ENCODE measurements around the gene RHOF. TPM values are rescaled to one million over a fixed set of nuclear protein-coding genes. Genes with fewer than 3 reads are reported as not detected.

Gene RHOF
- polyA plus RNA-seq, 1 of the 3 experiments (the other 2 are of a cell fraction) = 5.0 TPM

- Histone ChIP-seq H3K9ac (no peak overlapping the region), H3K36me3 (replicated peaks in 1 of 2; ENCODE audit: control insufficient read depth in 1 of 2, insufficient read depth in 2 of 2, low read length in 1 of 2) (no peaks in the 10 kb centered on the region), H3F3A (replicated peaks; ENCODE audit: insufficient read depth) (no peaks in the 10 kb centered on the region), H2AFZ (ENCODE audit: low read depth) (no peak overlapping the region), H3K4me1 (ENCODE audit: control insufficient read depth in 1 of 2, insufficient read depth in 2 of 2, low read depth in 1 of 2, low read length in 1 of 2) (no peaks in the 10 kb centered on the region), H3K27me3 (ENCODE audit: insufficient read depth) (no peaks in the 10 kb centered on the region), H3K27ac (ENCODE audit: low read depth in 2 of 2, low read length in 1 of 2) (no peak overlapping the region), H3K79me2 (ENCODE audit: insufficient read depth) (no peaks in the 10 kb centered on the region), H3K4me3 (ENCODE audit: low read depth in 2 of 2, low read length in 1 of 2) (no peak overlapping the region), H3K9me3 (no peaks in the 10 kb centered on the region), H3K9me2 (no peaks in the 10 kb centered on the region), H4K20me1 (ENCODE audit: insufficient read depth) (no peaks in the 10 kb centered on the region), H3K4me2 (no peak overlapping the region)
- ChIA-PET CTCF (no interaction called here), POLR2A (no interaction called here)
- no peak for TF ChIP-seq POLR2AphosphoS5 (IDR thresholded peaks at IDR 0.05; ENCODE audit: low read depth, low read length)
- no peak for TF ChIP-seq USF2 (IDR thresholded peaks at IDR 0.05; ENCODE audit: borderline replicate concordance, low read depth, low read length)
- TF ChIP-seq TCF12 (IDR thresholded peaks at IDR 0.05) = no peak
- TF ChIP-seq ZBTB33 (IDR thresholded peaks at IDR 0.05; ENCODE audit: borderline replicate concordance, low read depth) = no peak
- TF ChIP-seq, protein P1, sequence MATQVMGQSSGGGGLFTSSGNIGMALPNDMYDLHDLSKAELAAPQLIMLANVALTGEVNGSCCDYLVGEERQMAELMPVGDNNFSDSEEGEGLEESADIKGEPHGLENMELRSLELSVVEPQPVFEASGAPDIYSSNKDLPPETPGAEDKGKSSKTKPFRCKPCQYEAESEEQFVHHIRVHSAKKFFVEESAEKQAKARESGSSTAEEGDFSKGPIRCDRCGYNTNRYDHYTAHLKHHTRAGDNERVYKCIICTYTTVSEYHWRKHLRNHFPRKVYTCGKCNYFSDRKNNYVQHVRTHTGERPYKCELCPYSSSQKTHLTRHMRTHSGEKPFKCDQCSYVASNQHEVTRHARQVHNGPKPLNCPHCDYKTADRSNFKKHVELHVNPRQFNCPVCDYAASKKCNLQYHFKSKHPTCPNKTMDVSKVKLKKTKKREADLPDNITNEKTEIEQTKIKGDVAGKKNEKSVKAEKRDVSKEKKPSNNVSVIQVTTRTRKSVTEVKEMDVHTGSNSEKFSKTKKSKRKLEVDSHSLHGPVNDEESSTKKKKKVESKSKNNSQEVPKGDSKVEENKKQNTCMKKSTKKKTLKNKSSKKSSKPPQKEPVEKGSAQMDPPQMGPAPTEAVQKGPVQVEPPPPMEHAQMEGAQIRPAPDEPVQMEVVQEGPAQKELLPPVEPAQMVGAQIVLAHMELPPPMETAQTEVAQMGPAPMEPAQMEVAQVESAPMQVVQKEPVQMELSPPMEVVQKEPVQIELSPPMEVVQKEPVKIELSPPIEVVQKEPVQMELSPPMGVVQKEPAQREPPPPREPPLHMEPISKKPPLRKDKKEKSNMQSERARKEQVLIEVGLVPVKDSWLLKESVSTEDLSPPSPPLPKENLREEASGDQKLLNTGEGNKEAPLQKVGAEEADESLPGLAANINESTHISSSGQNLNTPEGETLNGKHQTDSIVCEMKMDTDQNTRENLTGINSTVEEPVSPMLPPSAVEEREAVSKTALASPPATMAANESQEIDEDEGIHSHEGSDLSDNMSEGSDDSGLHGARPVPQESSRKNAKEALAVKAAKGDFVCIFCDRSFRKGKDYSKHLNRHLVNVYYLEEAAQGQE (IDR thresholded peaks at IDR 0.05; ENCODE audit: low read depth, low read length) = no peak
- no peak for TF ChIP-seq MAX (IDR thresholded peaks at IDR 0.05; ENCODE audit: low read depth)
- TF ChIP-seq, protein P2, sequence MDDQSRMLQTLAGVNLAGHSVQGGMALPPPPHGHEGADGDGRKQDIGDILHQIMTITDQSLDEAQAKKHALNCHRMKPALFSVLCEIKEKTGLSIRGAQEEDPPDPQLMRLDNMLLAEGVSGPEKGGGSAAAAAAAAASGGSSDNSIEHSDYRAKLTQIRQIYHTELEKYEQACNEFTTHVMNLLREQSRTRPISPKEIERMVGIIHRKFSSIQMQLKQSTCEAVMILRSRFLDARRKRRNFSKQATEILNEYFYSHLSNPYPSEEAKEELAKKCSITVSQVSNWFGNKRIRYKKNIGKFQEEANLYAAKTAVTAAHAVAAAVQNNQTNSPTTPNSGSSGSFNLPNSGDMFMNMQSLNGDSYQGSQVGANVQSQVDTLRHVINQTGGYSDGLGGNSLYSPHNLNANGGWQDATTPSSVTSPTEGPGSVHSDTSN (IDR thresholded peaks at IDR 0.05) = no peak
- no peak for TF ChIP-seq NFIC (IDR thresholded peaks at IDR 0.05; ENCODE audit: borderline replicate concordance)
- TF ChIP-seq RFX5 (IDR thresholded peaks at IDR 0.05; ENCODE audit: low read length) = no peak
- no peak for TF ChIP-seq FOXJ3 (CRISPR knock-in tag; IDR thresholded peaks at IDR 0.05)
- TF ChIP-seq IRF3 (IDR thresholded peaks at IDR 0.05; ENCODE audit: low read depth, low read length) = no peak
- TF ChIP-seq CHD2 (IDR thresholded peaks at IDR 0.05; ENCODE audit: low read length, partially characterized antibody) = no peak
- no peak for TF ChIP-seq MEF2A (IDR thresholded peaks at IDR 0.05; ENCODE audit: borderline replicate concordance, low read depth)
- no peak for TF ChIP-seq YY1 (IDR thresholded peaks at IDR 0.05; ENCODE audit: low read depth)
- no peak for TF ChIP-seq SMC3 (IDR thresholded peaks at IDR 0.05; ENCODE audit: low read depth, low read length)
- no peak for TF ChIP-seq FOSL2 (IDR thresholded peaks at IDR 0.05; ENCODE audit: borderline replicate concordance, low read depth)
- TF ChIP-seq NRF1 (IDR thresholded peaks at IDR 0.05; ENCODE audit: low read depth, low read length) = no peak
- TF ChIP-seq MXI1 (IDR thresholded peaks at IDR 0.05; ENCODE audit: low read depth, low read length) = no peak
- no peak for TF ChIP-seq CTCF (IDR thresholded peaks at IDR 0.05)
- no peak for DNase-seq
- 95% methylated on average over 11 of the region's 11 CpGs for WGBS (ENCODE audit: low lambda C conversion rate)
Measured at GRCh38 chr12:121754836-121755235, 38.7 kb downstream of the RHOF start.

Data from SK-N-SH (cell line).